Left ventricle myocardium superior (tissue), 1 donor: Measurements from ENCODE around the gene SLC5A3. TPM values are rescaled to one million over a fixed set of nuclear protein-coding genes. Genes with fewer than 3 reads are reported as not detected.

Experiments
- total RNA-seq: library from RNA; stranded (reverse); fragmentation: NEBNext Ultra II Directional; extraction: Animal tissue kit (Norgen Biotek cat#: 25700); gene quantifications from one replicate; pipeline ENCODE4 v1.2.1, GENCODE V29; 2021
- donor health status: DM: no; HTN: yes; CAD: no; lungs with severe emphysema.

The SLC5A3 gene
- total RNA-seq, 1 donor from 2014 or later = 4.3 TPM

Other genes with a start within 250 kb of the SLC5A3 start
- gene ATP5PO, start 157.8 kb upstream of the SLC5A3 start, total RNA-seq = 850 TPM
- 63.0 TPM for gene MRPS6, start within 50 bp of the SLC5A3 start, total RNA-seq